Endothelial cell of umbilical vein (primary cell): Measurements from ENCODE around the gene SRGAP3. TPM values are rescaled to one million over a fixed set of nuclear protein-coding genes. Genes with fewer than 3 reads are reported as not detected.

Source experiments
- BruUV-seq: library from RNA; stranded (reverse); fragments of 400-500 nt; replicated peaks from 2 replicates; lab custom pipeline; 2021; lab: Mats Ljungman, UMichigan
- CTCF ChIA-PET: fragments of 300-600, 350-600 bp; sonication (Branson Sonifier 250); formaldehyde crosslinking; loops from one replicate; lab custom pipeline; 2021; ENCODE audit warnings: antibody characterized with exemption, inconsistent platforms; lab: Charles Lee
- POLR2A ChIA-PET: fragments of 300-600, 350-600 bp; sonication (Branson Sonifier 250); formaldehyde crosslinking; loops from one replicate; lab custom pipeline; 2021; ENCODE audit warnings: antibody characterized with exemption, inconsistent platforms; lab: Charles Lee
- DNase-seq: peaks from one replicate; pipeline ENCODE4 v3.0.0-alpha.2; 2011; ENCODE audit warnings: low read depth, low spot score
- FAIRE-seq: peaks from 2 replicates; lab custom pipeline; 2011; peaks lifted over from hg19 to GRCh38; lab: Jason Lieb, UNC
- H2AFZ ChIP-seq: 2 replicates; pipeline ENCODE4 v1.6.0; 2012; ENCODE audit warnings: low read depth, low read length, control low read depth, inconsistent platforms
- H3K27ac ChIP-seq: 2 replicates; pipeline ENCODE4 v1.5.1; 2011; ENCODE audit warnings: low read depth, mild to moderate bottlenecking, control low read depth, low read length, moderate library complexity; ENCODE audit not compliant: insufficient read depth
- H3K27me3 ChIP-seq, 2 experiments: 2 replicates each; pipeline versions ENCODE4 v1.6.0 to v1.6.1; 2011; ENCODE audit warnings: low read length in 2 of 2, mixed read lengths in 1 of 2; ENCODE audit not compliant: control insufficient read depth in 2 of 2, insufficient read depth in 2 of 2
- H3K36me3 ChIP-seq, 2 experiments: 2 replicates in 1 of 2; 3 replicates in 1 of 2; pipeline ENCODE4 v1.5.1; 2011; ENCODE audit warnings: low read length in 2 of 2, mild to moderate bottlenecking in 1 of 2, moderate library complexity in 1 of 2; ENCODE audit not compliant: control insufficient read depth in 2 of 2, insufficient read depth in 2 of 2; ENCODE audit errors: extremely low read depth in 1 of 2
- H3K4me1 ChIP-seq: 3 replicates; pipeline ENCODE4 v1.5.1; 2011; ENCODE audit warnings: mild to moderate bottlenecking, low read length; ENCODE audit not compliant: control insufficient read depth, insufficient read depth; ENCODE audit errors: extremely low read depth
- H3K4me2 ChIP-seq: 2 replicates; pipeline ENCODE4 v1.6.1; 2011; ENCODE audit warnings: low read length, control low read depth, mixed read lengths; ENCODE audit not compliant: insufficient read depth
- H3K4me3 ChIP-seq, 3 experiments: fragments of 200-600 bp in 1 of 3; sonication (generic), shearing (Covaris generic) in 1 of 3; replicated peaks in 1 of 3; 2 replicates each; pipeline ENCODE4 v1.5.1; 2011 to 2016; ENCODE audit warnings: control low read depth in 3 of 3, low read length in 3 of 3, mild to moderate bottlenecking in 2 of 3, inconsistent platforms in 1 of 3, low read depth in 1 of 3, moderate library complexity in 1 of 3; ENCODE audit not compliant: insufficient read depth in 1 of 3
- H3K79me2 ChIP-seq: 2 replicates; pipeline ENCODE4 v1.6.0; 2012; ENCODE audit warnings: low read length, inconsistent platforms; ENCODE audit not compliant: control insufficient read depth, insufficient read depth
- H3K9ac ChIP-seq: replicated peaks from 2 replicates; pipeline ENCODE3; 2011; ENCODE audit warnings: low read length, control low read depth; ENCODE audit not compliant: insufficient read depth; ENCODE audit errors: extremely low read depth
- H3K9me1 ChIP-seq: replicated peaks from 3 replicates; pipeline ENCODE4 v1.6.0; 2011; ENCODE audit warnings: mild to moderate bottlenecking, low read length; ENCODE audit not compliant: control insufficient read depth, insufficient read depth; ENCODE audit errors: extremely low read depth
- H3K9me3 ChIP-seq: replicated peaks from 2 replicates; pipeline ENCODE4 v1.5.1; 2012; ENCODE audit warnings: low read length, inconsistent platforms; ENCODE audit not compliant: control insufficient read depth, insufficient read depth
- H4K20me1 ChIP-seq: replicated peaks from 2 replicates; pipeline ENCODE3; 2011; ENCODE audit warnings: mild to moderate bottlenecking, low read length; ENCODE audit not compliant: control insufficient read depth, insufficient read depth; ENCODE audit errors: extremely low read depth
- EZH2 ChIP-seq: IDR thresholded peaks from 2 replicates; pipeline ENCODE4 v1.6.1; 2012; ENCODE audit warnings: borderline replicate concordance, low read depth, mild to moderate bottlenecking, moderate library complexity, low read length, inconsistent platforms; ENCODE audit not compliant: severe bottlenecking
- FOS ChIP-seq: IDR thresholded peaks from 2 replicates; pipeline ENCODE4 v1.6.1; 2011; ENCODE audit warnings: mild to moderate bottlenecking, low read length, moderate library complexity, borderline replicate concordance; ENCODE audit not compliant: insufficient read depth
- GATA2 ChIP-seq: IDR thresholded peaks from 2 replicates; pipeline ENCODE4 v1.7.0; 2011; ENCODE audit warnings: low read depth, mild to moderate bottlenecking, moderate library complexity, mixed read lengths, low read length; ENCODE audit not compliant: insufficient read length, insufficient read depth
- JUN ChIP-seq: IDR thresholded peaks from 2 replicates; pipeline ENCODE4 v1.6.1; 2011; ENCODE audit warnings: borderline replicate concordance, low read depth; ENCODE audit not compliant: insufficient read length, insufficient read depth
- MYC ChIP-seq: IDR thresholded peaks from one replicate; pipeline ENCODE4 v1.6.1; 2011; ENCODE audit warnings: mild to moderate bottlenecking, low read depth, low read length
- POLR2A ChIP-seq: IDR thresholded peaks from 2 replicates; pipeline ENCODE4 v1.6.1; 2012; ENCODE audit warnings: low read depth, mild to moderate bottlenecking, control low read depth, low read length
- POLR2AphosphoS5 ChIP-seq: IDR thresholded peaks from 2 replicates; pipeline ENCODE4 v1.6.1; 2012; ENCODE audit warnings: low read depth, mild to moderate bottlenecking, control low read depth, low read length, moderate library complexity; ENCODE audit not compliant: insufficient read depth
- dilution Hi-C: fragments of 300-500 bp; cut with MboI; formaldehyde crosslinking; loops from one replicate; pipeline ENCODE4 v1.15.0; 2019; ENCODE audit warnings: low sequenced_read_pairs; ENCODE audit not compliant: extremely low pct_ligation_motif_present
- intact Hi-C: fragments of 100-400 bp; cut with micrococcal nuclease; formaldehyde crosslinking; loops from one replicate; pipeline ENCODE4 v1.10.0; 2022
- polyA plus RNA-seq, 4 experiments: library from polyadenylated mRNA; depleted of rRNA in 3 of 4; stranded (reverse) in 3 of 4; unstranded in 1 of 4; fragments of >200 nt; gene quantifications; 2 replicates each; pipeline versions ENCODE4 v1.2.1 to v1.2.3, GENCODE V29; 2011 to 2012; ENCODE audit warnings: missing spikeins in 1 of 4
- total RNA-seq: library from RNA; stranded (reverse); gene quantifications from 2 replicates; pipeline ENCODE4 v1.2.3, GENCODE V29; 2021
- TF ChIP-seq, protein P1 (sequence below), 2 donors: IDR thresholded peaks; 1 replicate in 1 of 2; 2 replicates in 1 of 2; pipeline ENCODE4 v1.5.1; 2011; ENCODE audit warnings: low read length in 2 of 2, mild to moderate bottlenecking in 2 of 2, moderate library complexity in 2 of 2, control low read depth in 1 of 2, inconsistent platforms in 1 of 2, low read depth in 1 of 2; ENCODE audit not compliant: insufficient read depth in 1 of 2; ENCODE audit errors: extremely low read depth in 1 of 2
- TF ChIP-seq, protein P2 (sequence below): IDR thresholded peaks from 2 replicates; pipeline ENCODE4 v1.6.1; 2011; ENCODE audit not compliant: insufficient read depth, insufficient read length

Gene SRGAP3
- total and polyA plus RNA-seq, 2 donors (not counting 3 experiments of a cell fraction or from before 2014, with no cell fraction given) = 0.06 TPM; not detected in 1

DNA sequence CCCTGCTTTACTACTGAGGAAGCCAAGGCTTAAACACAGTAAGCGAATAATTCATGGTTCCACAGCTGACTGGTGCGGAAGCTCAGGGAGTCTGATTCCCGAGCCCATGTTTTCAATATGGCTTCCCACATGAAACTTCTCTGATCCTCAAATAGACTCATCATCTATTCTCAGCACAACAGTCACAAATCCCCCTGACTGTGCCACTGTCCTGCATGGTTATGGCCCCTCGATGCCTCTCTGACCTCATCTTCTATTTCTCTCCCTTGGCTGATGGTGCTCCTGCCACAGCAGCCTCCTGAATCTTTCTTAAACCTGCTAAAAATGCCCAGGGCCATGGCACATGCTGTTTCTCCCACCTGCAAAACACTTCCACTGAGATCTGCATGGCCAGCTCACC, 43.2 kb downstream of the SRGAP3 start:
- BruUV-seq = no TSS peak
- Histone ChIP-seq H3K27ac (no peak overlapping the region), H3K36me3 (no peaks in the 10 kb centered on the region), H3K9me3 (no peaks in the 10 kb centered on the region), H3K9ac (no peak overlapping the region), H3K4me1 (no peaks in the 10 kb centered on the region), H2AFZ (no peak overlapping the region), H3K4me2 (no peak overlapping the region), H3K9me1 (no peaks in the 10 kb centered on the region), H3K79me2 (no peaks in the 10 kb centered on the region), H3K4me3 (no peak overlapping the region), H4K20me1 (no peaks in the 10 kb centered on the region), H3K27me3 (no peaks in the 10 kb centered on the region)
- ChIA-PET POLR2A (no interaction called here), CTCF (no interaction called here)
- DNase-seq (no peak), FAIRE-seq (no peak)
- TF ChIP-seq GATA2 (no peak), FOS (no peak), EZH2 (no peak), POLR2AphosphoS5 (no peak), POLR2A (no peak), MYC (no peak), JUN (no peak)
- TF ChIP-seq, protein P1, sequence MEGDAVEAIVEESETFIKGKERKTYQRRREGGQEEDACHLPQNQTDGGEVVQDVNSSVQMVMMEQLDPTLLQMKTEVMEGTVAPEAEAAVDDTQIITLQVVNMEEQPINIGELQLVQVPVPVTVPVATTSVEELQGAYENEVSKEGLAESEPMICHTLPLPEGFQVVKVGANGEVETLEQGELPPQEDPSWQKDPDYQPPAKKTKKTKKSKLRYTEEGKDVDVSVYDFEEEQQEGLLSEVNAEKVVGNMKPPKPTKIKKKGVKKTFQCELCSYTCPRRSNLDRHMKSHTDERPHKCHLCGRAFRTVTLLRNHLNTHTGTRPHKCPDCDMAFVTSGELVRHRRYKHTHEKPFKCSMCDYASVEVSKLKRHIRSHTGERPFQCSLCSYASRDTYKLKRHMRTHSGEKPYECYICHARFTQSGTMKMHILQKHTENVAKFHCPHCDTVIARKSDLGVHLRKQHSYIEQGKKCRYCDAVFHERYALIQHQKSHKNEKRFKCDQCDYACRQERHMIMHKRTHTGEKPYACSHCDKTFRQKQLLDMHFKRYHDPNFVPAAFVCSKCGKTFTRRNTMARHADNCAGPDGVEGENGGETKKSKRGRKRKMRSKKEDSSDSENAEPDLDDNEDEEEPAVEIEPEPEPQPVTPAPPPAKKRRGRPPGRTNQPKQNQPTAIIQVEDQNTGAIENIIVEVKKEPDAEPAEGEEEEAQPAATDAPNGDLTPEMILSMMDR (IDR thresholded peaks at IDR 0.05; ENCODE audit: extremely low read depth in 1 of 2, insufficient read depth in 1 of 2, low read depth in 1 of 2, low read length in 2 of 2) = no peak
- TF ChIP-seq, protein P2, sequence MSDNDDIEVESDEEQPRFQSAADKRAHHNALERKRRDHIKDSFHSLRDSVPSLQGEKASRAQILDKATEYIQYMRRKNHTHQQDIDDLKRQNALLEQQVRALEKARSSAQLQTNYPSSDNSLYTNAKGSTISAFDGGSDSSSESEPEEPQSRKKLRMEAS = no peak
- dilution Hi-C loops (no loop called here), intact Hi-C loops (no loop called here)
